GM18907 (cell line): ENCODE results near the gene TAS2R50.
"Not testable (repeated sequence)": the region's sequence is repeated elsewhere in the genome, so short reads cannot be mapped to it uniquely, and the experiment has no call there.

Experiments
- ATAC-seq: cut with Tn5 transposase; IDR thresholded peaks from one replicate; pipeline ENCODE4 v1.9.1; 2021; ENCODE audit warnings: mild to moderate bottlenecking, moderate library complexity; ENCODE audit not compliant: unreplicated experiment

Gene TAS2R50

GRCh38 chr12:10986812-10987211, at the start of gene TAS2R50:
TSS of gene TAS2R50 (minus strand) at chr12:10986912. CDS start at chr12:10986860, 52 bp downstream.
- ATAC-seq, result no peak

- not testable (repeated sequence) for ATAC-seq
Observed at GRCh38 chr12:11033959-11034358, 47.2 kb upstream of the TAS2R50 start.

GRCh38 chr12:11031307-11031706, 44.6 kb upstream of the TAS2R50 start, which contains the start of gene TAS2R31:
TSS of gene TAS2R31 (minus strand) at chr12:11031407. CDS start at chr12:11031335, 72 bp downstream.
- no peak for ATAC-seq

- ATAC-seq, result no peak
Observed at GRCh38 chr12:11026118-11026517, 39.4 kb upstream of the TAS2R50 start.

- no peak for ATAC-seq
Observed at GRCh38 chr12:11023387-11023786, 36.7 kb upstream of the TAS2R50 start.

- no peak for ATAC-seq
Observed at GRCh38 chr12:11022520-11022919, 35.8 kb upstream of the TAS2R50 start, which contains the start of gene TAS2R19. TSS of gene TAS2R19 (minus strand) at chr12:11022620. CDS start at chr12:11022571, 49 bp downstream.

GRCh38 chr12:11016937-11017336, 30.2 kb upstream of the TAS2R50 start:
- no peak for ATAC-seq

- ATAC-seq, result no peak
Observed at GRCh38 chr12:11015775-11016430, 29.2 kb upstream of the TAS2R50 start.

GRCh38 chr12:11014234-11014633, 27.5 kb upstream of the TAS2R50 start:
- no peak for ATAC-seq

GRCh38 chr12:11007608-11008007, 20.9 kb upstream of the TAS2R50 start:
- ATAC-seq, result no peak

- ATAC-seq, result no peak
Observed at GRCh38 chr12:10998204-10998603, 11.5 kb upstream of the TAS2R50 start, which contains the start of gene TAS2R20. TSS of gene TAS2R20 (minus strand) at chr12:10998304. CDS start at chr12:10997875, 429 bp downstream.

GRCh38 chr12:10994307-10994706, 7.6 kb upstream of the TAS2R50 start:
- ATAC-seq, result no peak

- no peak for ATAC-seq
Observed at GRCh38 chr12:10989107-10989506, 2.4 kb upstream of the TAS2R50 start.

- no peak for ATAC-seq
Observed at GRCh38 chr12:10982244-10982643, 4.5 kb downstream of the TAS2R50 start.

- ATAC-seq, result no peak
Observed at GRCh38 chr12:10974965-10975364, 11.7 kb downstream of the TAS2R50 start.

GRCh38 chr12:10968765-10969456, 17.8 kb downstream of the TAS2R50 start:
- ATAC-seq, result no peak

GRCh38 chr12:10967409-10967808, 19.3 kb downstream of the TAS2R50 start:
- no peak for ATAC-seq

- no peak for ATAC-seq
Observed at GRCh38 chr12:10966314-10966713, 20.4 kb downstream of the TAS2R50 start.

GRCh38 chr12:10965476-10965875, 21.2 kb downstream of the TAS2R50 start:
- ATAC-seq, result no peak

GRCh38 chr12:10960211-10960610, 26.5 kb downstream of the TAS2R50 start:
- no peak for ATAC-seq

GRCh38 chr12:10959804-10960203, 26.9 kb downstream of the TAS2R50 start:
- no peak for ATAC-seq

GRCh38 chr12:10957741-10958140, 29.0 kb downstream of the TAS2R50 start:
- no peak for ATAC-seq
